ENCODE measurements around the gene PTPRN2. TPM values are rescaled to one million over a fixed set of nuclear protein-coding genes. Genes with fewer than 3 reads are reported as not detected.

The PTPRN2 gene
- polyA plus RNA-seq, 1 of the 3 experiments (the other 2 are of a cell fraction) = 4.0 TPM

GRCh38 chr7:157645539-157645938 is 942.1 kb downstream of the PTPRN2 start:
- no peaks in the 10 kb centered on the region for H3K79me2 ChIP-seq (ENCODE audit: insufficient read depth)
- H3K9ac ChIP-seq = no peak overlapping the region
- no peak overlapping the region for H3K4me2 ChIP-seq
- POLR2A ChIA-PET = no interaction called here
- H3K27ac ChIP-seq (ENCODE audit: low read depth in 2 of 2, low read length in 1 of 2) = no peak overlapping the region
- CTCF ChIA-PET = no interaction called here
- H3K9me3 ChIP-seq = peaks cover 7% of the 10 kb centered on the region
- H3K4me1 ChIP-seq (ENCODE audit: control insufficient read depth in 1 of 2, insufficient read depth in 2 of 2, low read depth in 1 of 2, low read length in 1 of 2) = no peaks in the 10 kb centered on the region
- H3K27me3 ChIP-seq (ENCODE audit: insufficient read depth) = no peaks in the 10 kb centered on the region
- H3K36me3 ChIP-seq (replicated peaks in 1 of 2; ENCODE audit: control insufficient read depth in 1 of 2, insufficient read depth in 2 of 2, low read length in 1 of 2) = no peaks in the 10 kb centered on the region
- no peaks in the 10 kb centered on the region for H3F3A ChIP-seq (replicated peaks; ENCODE audit: insufficient read depth)
- H3K9me2 ChIP-seq = no peaks in the 10 kb centered on the region
- H4K20me1 ChIP-seq (ENCODE audit: insufficient read depth) = no peaks in the 10 kb centered on the region
- 81% methylated on average over 11 of the region's 12 CpGs for WGBS (ENCODE audit: low lambda C conversion rate)
- H3K4me3 ChIP-seq (ENCODE audit: low read depth in 2 of 2, low read length in 1 of 2) = no peak overlapping the region
- DNase-seq = no peak
- H2AFZ ChIP-seq (ENCODE audit: low read depth) = no peak overlapping the region
- TF ChIP-seq IRF3 (IDR thresholded peaks at IDR 0.05; ENCODE audit: low read depth, low read length) = no peak
- TF ChIP-seq TCF12 (IDR thresholded peaks at IDR 0.05) = no peak
- no peak for TF ChIP-seq EP300 (IDR thresholded peaks at IDR 0.05; ENCODE audit: borderline replicate concordance in 1 of 2, low read depth in 1 of 2, low read length in 1 of 2)
- TF ChIP-seq GABPA (IDR thresholded peaks at IDR 0.05; ENCODE audit: low read depth) = no peak
- no peak for TF ChIP-seq REST (IDR thresholded peaks at IDR 0.05; ENCODE audit: low read depth, low read length)
- no peak for TF ChIP-seq ZBTB33 (IDR thresholded peaks at IDR 0.05; ENCODE audit: borderline replicate concordance, low read depth)
- no peak for TF ChIP-seq RAD21 (IDR thresholded peaks at IDR 0.05; ENCODE audit: low read length)
- TF ChIP-seq, protein P1, sequence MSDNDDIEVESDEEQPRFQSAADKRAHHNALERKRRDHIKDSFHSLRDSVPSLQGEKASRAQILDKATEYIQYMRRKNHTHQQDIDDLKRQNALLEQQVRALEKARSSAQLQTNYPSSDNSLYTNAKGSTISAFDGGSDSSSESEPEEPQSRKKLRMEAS (IDR thresholded peaks at IDR 0.05; ENCODE audit: low read depth) = no peak
- no peak for TF ChIP-seq POLR2AphosphoS5 (IDR thresholded peaks at IDR 0.05; ENCODE audit: low read depth, low read length)
- no peak for TF ChIP-seq FOSL2 (IDR thresholded peaks at IDR 0.05; ENCODE audit: borderline replicate concordance, low read depth)
- no peak for TF ChIP-seq CHD2 (IDR thresholded peaks at IDR 0.05; ENCODE audit: low read length, partially characterized antibody)
- TF ChIP-seq FOXM1 (IDR thresholded peaks at IDR 0.05; ENCODE audit: low read depth) = no peak
- no peak for TF ChIP-seq TEAD4 (IDR thresholded peaks at IDR 0.05; ENCODE audit: borderline replicate concordance, insufficient read depth)
